Activated T-helper 9 cell treated with anti-CD3 and anti-CD28 coated beads, Interleukin-2, amount 50 U/mL, for 16 hours (primary cell): ENCODE results near the gene NUDT3.
"Not testable (repeated sequence)": the region's sequence is repeated elsewhere in the genome, so short reads cannot be mapped to it uniquely, and the experiment has no call there.

Source experiments
- DNase-seq: peaks from one replicate; pipeline ENCODE4 v3.0.0-alpha.2; 2020; ENCODE audit warnings: low read depth

The NUDT3 gene

DNA sequence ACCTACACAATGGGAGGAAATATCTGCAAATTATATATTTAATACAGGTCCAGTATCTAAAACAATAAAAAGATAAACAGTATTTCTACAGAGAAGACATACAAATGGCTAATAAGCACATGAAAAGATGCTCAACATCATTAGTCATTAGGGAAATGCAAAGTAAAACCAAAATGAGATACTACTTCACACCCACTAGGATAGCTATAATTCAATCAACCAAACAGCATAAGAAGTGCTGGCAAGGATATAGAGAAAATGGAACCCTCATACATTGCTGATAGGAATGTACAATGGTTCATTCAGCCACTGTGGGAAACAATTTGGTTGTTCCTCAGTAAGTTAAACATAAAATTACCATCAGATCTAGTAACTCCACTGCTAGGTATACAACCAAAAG is 48.7 kb downstream of the NUDT3 start:
- no peak for DNase-seq

- DNase-seq, result no peak
Measured at GRCh38 chr6:34342247-34342646, 50.2 kb downstream of the NUDT3 start.

GRCh38 chr6:34341481-34341971 is 50.9 kb downstream of the NUDT3 start:
- no peak for DNase-seq

- no peak for DNase-seq
Measured at GRCh38 chr6:34340906-34341480, 51.5 kb downstream of the NUDT3 start.

DNA sequence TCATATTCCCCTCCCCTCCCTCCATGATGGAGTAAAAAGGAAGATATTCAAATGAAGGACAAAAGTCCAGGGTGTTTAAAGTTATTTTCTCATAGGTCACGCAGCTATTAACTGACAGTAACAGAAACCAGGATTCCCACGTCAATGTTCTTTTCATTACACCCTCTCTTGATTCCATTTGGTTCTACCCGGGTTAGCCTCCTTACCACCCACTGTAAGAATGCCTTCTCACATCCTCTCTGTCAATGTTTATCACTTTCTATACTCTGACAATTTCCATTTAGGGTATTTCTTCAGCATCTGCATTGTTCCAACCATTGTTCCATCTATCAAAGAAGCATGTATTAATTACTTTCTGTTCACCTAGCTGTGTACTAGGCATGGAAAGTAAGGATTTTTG is 52.1 kb downstream of the NUDT3 start:
- no peak for DNase-seq

DNA sequence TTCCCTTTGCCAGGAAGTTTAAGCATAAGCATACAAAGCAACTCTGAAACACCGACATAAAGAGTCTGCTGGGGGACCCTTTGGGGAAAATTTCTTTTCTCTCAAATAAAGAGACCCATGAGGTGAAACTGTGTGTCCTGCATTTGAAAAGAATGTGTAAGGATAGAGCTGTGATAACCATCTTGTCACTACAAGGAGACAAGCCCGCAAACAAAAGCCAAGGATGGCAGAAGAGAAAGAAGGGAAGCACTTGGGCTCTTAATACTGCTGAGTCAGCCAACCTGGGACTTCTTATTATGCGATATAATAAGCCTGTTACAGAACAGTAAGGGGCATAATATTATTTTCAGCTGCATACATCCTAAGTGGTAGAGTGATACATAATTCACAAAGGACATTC is 52.5 kb downstream of the NUDT3 start:
- no peak for DNase-seq

- DNase-seq, result no peak
Measured at GRCh38 chr6:34339432-34339831, 53.0 kb downstream of the NUDT3 start.

GRCh38 chr6:34338811-34339210 is 53.7 kb downstream of the NUDT3 start:
- DNase-seq, result no peak

GRCh38 chr6:34338377-34338776 is 54.1 kb downstream of the NUDT3 start:
- no peak for DNase-seq

DNA sequence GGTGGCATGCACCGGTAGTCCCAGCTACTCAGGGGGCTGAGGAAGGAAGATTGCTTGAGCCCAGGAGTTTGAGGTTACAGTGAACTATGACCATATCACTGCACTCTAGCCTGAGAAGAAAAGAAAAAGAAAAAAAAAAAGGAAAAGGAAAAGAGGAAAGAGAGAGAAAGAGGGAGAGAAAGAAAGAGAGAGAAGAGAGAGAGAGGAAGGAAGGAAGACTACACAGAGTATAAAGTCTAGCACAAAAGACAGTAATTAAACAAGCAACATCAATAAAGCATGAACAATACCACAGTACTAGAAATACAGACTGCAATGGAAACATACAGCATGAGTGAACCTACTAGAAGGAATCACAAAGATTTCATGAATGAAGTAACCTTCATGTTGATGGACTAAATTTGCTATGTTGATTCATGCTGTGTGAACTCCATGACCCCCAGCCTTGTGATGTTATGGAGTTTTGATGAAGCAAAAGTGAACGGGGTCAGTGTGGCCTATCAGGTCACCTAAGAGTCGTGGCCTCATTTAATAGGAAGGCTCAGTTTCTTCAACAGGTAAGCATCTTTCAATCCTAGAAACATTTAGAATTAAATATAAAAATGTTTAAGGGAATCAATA is 57.6 kb downstream of the NUDT3 start:
- no peak for DNase-seq

- no peak for DNase-seq
Measured at GRCh38 chr6:34333858-34334257, 58.6 kb downstream of the NUDT3 start.

DNA sequence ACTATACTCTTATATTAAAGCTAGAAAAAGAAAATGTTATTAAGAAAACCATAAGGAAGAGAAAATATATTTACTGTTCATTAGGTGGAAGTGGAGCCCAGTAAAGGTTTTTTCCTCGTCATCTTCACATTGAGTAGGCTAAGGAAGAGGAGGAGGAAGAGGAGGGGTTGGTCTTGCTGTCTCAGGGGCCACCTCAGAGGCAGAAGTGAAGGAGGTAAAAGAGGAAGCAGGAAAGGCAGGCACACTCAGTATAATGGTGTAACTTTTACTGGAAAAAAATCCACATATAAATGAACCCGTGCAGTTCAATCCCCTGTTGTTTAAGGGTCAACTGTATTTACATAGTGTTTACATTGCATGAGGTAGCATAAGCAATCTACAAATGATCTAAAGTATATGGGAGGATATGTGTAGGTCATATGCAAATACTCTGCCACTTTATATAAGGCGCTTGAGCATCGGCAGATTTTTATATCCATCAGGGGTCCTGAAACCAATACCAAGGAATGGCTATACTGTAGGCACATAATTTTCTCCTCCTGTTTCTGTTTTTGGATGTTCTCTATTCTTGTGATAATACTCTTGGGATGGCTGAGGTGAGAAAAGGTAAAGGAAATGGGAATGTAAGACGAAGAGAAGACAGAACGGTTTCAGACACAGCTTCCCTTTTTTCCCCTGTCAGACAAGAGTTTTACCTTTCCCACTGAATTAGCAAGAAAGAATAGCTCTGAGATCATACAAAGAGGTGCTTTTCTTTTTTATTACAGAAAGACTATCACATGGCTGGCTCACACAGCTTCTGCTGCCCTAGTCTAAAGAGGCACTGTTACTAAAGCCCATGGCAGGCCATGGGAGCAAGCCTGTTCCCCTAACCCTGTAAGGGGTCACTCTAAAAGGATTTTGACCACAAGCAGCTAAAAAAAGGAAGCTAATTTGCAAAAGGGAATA is 59.9 kb downstream of the NUDT3 start:
- DNase-seq, result no peak

DNA sequence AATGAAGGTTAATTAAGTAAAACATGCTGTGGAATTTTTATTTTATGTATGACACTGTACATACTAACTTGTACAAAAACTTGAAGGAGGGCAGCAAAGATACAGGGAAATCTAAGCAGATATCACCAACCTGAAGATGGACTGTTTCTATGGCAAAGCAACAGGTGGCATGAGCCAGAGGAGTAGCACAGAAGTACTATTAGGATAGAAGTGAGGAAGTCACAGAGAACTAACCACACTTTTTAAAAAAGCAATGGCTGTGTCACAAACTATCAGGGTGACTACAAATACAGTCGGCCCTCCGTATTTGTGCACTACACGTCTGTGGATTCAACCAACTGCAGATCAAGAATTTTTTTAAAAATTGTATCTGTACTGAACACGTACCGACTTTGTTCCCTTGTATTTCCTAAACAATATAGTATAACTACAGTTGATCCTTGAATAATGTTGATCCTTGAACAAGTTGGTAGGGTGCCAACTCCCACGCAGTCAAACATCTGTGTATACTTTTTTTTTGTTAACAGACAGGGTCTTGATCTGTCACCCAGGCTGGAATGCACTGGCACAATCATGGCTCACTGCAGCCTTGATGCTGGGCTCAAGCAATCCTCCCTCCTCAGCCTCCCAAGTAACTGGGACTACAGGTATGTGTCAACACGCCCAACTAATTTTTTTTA is 61.0 kb downstream of the NUDT3 start:
- no peak for DNase-seq

DNA sequence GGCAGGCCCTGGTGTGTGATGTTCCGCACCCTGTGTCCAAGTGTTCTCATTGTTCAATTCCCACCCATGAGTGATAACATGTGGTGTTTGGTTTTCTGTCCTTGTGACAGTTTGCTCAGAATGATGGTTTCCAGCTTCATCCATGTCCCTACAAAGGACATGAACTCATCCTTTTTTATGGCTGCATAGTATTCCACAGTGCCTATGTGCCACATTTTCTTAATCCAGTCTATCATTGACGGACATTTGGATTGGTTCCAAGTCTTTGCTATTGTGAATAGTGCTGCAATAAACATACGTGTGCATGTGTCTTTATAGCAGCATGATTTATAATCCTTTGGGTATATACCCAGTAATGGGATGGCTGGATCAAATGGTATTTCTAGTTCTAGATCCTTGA is 62.7 kb downstream of the NUDT3 start:
- DNase-seq, result not testable (repeated sequence)

GRCh38 chr6:34328969-34329368 is 63.5 kb downstream of the NUDT3 start:
- no peak for DNase-seq

- not testable (repeated sequence) for DNase-seq
Measured at GRCh38 chr6:34327313-34328205, 64.9 kb downstream of the NUDT3 start.

DNA sequence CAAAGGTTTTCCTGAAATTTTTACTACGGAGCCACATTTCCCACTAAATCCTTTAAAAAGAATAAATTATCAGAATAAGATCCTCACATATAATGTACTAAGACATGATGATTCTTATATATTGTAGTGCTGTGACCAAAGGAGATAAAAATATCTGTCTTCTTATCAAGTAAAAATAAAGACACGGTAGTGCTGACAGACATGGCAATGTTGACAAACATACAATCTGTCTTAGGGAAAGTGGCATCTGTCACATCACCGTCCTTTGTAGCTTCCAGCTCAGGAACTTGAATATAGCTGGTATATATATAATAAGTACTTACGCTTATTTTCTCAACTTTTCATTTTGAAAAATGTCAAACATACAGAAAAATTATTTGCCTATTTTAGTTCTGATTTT is 66.8 kb downstream of the NUDT3 start:
- no peak for DNase-seq

DNA sequence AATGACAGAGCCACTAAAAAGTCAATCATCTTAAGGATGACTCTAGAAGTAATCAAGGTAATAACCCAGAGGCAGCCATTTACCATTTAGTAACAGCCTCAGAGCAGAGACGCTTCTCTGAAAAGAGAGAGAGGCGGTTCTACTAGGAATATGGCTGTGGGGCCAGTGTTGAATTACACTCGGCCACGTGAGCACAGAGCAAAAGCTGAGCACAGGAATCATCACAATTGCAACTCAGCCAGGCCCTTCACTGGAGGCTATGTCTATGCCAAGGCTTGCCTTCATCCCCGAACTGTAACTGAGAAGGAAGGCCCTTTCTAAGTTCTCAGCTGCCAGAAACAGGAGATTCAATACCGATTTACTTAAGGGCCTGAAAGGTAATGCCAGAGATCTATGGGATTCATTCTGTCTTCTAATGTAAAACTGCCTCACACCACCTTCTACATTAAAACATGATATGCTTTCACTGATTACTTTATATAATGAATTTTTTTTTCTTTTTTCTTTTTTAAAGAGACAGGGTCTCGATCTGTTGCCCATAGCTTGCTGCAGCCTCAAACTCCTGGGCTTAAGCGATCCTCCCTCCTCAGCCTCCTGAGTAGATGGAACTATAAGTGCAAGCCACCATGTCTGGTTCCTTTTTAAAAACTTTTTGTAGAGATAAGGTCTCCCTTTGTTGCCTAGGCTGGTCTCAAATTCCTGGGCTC is 67.6 kb downstream of the NUDT3 start:
- DNase-seq, result no peak

GRCh38 chr6:34324221-34324620 is 68.2 kb downstream of the NUDT3 start:
- not testable (repeated sequence) for DNase-seq

- no peak for DNase-seq
Measured at GRCh38 chr6:34323300-34323699, 69.2 kb downstream of the NUDT3 start.

DNA sequence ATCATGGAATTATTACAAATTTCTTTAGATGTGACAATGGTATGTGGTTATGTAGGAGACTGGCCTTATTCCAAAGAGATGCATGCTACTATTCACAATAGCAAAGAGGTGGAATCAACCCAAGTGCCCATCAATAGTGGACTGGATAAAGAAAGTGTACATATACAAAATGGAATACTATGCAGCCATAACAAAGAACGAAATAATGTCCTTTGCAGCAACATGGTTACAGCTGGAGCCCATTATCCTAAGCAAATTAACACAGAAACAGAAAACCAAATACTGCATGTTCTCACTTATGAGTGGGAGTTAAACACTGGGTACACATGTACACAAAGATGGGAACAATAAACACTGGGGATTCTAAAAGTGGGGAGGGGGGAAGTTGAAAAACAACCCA is 69.7 kb downstream of the NUDT3 start:
- DNase-seq, result no peak
